ENCODE measurements around the gene C12orf76.
"Not testable (repeated sequence)": the region's sequence is repeated elsewhere in the genome, so short reads cannot be mapped to it uniquely, and the experiment has no call there.

C12orf76 gene

DNA sequence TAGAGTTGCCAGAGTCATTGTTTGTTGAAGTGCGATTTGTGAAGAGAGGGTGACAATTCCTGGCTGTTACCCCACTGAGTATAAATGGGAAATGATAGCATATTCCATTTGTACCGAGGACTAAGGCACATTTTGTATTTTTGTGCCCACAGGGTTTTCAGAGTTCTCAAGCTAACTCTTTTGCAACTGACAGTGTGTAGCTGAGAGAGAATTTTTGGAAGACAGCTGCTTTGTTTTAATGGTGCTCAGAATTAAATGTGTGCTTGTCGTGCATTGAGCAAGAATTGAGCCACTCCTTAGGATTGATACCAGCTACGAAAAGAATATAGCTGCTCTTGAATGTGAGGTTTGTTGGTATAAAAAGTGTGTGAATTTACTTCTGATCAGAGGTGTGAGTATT lies 27.4 kb downstream of the C12orf76 start:
- no peak for DNase-seq (ENCODE audit: low read depth)

- no peak for DNase-seq (ENCODE audit: low read depth)
Measured at GRCh38 chr12:110015132-110015531, 33.2 kb downstream of the C12orf76 start.

DNA sequence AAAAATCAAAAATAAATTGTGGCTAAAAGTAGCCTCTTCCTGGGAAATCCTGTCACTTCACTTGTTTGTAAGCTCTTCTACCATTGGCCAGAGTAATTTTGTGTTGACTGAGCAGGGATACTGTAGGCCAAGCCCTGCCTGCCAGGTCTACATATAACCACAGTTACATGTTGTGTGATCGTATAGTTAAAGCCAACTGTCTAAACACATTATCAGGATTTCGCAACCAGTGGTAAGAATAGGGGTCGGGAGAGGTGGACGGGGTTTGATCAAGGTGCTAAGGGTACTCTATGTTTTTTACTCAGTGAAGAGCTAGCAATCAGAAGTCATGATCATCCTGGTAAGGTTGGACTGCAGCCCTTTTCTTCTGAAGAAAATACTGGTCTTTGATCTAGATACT lies 35.7 kb downstream of the C12orf76 start:
- no peak for DNase-seq (ENCODE audit: low read depth)

DNA sequence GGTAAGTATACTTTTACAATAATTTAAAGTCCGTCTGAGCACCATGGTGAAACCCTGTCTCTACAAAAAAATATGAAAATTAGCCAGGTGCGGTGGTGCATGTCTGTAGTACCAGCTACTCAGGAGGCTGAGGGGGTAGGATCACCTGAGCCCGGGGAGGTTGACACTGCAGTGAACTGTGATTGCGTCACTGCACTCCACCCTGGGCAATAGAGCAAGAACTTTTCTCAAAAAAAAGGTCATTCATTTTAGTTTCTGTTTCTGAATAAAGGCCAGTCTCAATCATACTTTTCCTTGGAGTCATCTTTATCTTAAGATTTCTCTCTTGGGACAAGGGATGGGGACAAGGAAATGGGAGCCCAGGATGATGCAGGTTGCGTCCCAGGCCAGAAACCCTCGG lies 36.2 kb downstream of the C12orf76 start:
- DNase-seq (ENCODE audit: low read depth) = peak; percentile 25

DNA sequence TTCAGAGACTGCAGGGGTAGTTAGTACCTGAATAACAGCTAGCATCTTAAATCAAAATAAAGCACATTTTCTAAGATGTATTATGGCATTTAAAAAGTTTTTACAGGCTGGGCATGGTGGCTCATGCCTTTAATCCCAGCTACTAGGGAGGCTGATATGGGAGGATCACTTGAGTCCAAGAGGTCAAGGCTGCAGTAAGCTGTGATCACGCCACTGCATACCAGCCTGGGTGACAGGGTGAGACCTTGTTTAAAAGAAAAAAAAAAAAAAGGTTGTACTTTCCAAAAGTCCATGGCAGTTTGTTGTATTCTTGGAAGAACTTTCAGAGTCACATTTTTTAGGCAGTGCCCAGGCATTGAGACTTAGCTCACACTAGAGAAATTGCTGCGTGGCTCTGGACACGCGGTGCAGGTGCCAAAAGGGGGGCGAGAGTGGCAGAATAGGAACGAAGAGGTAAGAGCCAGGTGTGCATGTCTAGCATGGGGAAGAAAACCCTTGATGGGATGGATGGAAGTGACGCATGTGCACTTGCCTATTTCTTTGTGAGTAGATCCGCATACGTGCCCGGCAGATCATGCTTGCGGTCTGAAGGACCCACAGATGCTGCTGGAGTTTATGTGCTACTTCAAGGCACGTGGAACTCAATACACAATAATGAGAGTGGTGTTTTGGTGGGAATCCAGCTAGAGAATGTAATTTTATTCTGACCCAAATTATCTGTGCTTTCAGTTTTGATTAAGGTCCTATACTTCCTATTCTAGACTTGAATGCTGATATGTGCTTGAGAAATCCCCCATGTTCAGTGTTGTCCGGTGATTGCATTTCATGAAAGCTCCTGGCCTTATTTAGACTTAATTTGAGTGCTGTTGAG lies 37.2 kb downstream of the C12orf76 start:
- no peak for DNase-seq (ENCODE audit: low read depth)

DNA sequence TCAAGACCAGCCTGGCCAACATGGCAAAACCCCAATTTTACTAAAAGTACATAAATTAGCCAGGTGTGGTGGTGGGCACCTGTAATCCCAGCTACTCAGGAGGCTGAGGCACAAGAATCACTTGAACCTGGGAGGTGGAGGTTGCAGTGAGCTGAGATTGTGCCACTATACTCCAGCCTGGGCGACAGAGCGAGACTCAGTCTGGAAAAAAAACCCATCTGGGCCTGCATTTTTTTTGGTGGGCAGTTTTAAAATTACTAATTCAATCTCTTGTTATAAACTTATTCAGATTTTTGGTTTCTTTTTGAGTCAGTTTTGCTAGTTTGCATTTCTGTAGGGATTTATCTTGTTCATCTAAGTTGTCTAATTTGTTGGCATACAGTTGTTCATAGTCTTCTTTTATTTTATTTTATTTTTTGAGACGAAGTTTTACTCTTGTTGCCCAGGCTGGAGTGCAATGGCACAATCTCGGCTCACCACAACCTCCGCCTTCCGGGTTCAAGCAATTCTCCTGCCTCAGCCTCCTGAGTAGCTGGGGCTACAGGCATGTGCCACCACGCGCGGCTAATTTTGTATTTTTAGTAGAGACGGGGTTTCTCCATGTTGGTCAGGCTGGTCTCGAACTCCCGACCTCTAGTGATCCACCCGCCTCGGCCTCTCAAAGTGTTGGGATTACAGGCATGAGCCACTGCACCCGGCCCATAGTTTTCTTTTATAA lies 39.5 kb downstream of the C12orf76 start:
- not testable (repeated sequence) for DNase-seq (ENCODE audit: low read depth)

DNA sequence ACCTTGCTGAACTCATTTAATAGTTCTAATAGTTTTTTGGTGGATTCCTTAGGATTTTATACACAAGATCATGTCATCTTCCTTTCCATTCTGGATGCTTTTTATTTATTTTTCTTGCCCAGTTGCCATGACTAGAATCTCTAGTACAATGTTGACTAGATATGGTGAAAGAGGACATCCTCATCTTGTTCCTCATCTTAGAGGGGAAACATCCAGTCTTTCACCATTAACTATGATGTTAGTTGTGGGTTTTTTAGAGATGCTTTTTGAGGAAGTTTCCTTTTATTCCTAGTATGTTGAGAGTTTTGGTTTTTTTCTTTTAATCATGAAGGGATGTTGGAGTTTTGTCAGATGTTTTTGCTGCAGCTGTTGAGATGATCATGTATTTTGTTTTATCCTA lies 40.4 kb downstream of the C12orf76 start:
- peak; percentile 36 for DNase-seq (ENCODE audit: low read depth)

GRCh38 chr12:110006115-110006514 lies 42.2 kb downstream of the C12orf76 start:
- no peak for DNase-seq (ENCODE audit: low read depth)

DNA sequence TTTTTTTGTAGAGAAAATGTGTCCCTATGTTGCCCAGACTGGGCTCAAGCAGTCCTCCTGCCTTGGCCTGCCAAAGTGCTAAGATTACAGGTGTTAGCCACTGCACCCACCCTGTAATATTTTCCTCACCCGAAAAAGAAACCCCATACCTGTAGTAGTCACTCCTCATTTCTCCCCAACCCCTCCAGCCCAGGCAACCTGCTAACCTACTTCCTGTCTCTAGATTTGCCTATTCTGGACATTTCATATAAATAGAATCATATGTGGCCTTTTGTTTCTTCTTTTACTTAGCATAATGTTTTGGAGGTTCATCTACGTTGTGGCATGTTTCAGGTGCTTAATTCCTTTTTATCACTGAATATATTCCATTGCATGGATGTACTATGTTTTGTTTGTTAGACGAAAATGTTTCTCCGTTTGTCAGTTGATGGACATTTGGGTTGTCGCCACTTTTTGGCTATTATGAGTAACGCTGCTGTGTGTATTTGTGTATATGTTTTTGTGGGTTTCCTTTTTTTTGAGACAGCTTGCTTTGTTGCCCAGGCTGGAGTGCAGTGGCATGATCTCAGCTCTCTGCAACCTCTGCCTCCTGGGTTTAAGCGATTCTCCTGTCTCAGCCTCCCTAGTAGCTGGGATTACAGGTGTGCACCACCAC lies 42.9 kb downstream of the C12orf76 start:
- no peak for DNase-seq (ENCODE audit: low read depth)

GRCh38 chr12:110004598-110004997 lies 43.7 kb downstream of the C12orf76 start:
- no peak for DNase-seq (ENCODE audit: low read depth)

DNA sequence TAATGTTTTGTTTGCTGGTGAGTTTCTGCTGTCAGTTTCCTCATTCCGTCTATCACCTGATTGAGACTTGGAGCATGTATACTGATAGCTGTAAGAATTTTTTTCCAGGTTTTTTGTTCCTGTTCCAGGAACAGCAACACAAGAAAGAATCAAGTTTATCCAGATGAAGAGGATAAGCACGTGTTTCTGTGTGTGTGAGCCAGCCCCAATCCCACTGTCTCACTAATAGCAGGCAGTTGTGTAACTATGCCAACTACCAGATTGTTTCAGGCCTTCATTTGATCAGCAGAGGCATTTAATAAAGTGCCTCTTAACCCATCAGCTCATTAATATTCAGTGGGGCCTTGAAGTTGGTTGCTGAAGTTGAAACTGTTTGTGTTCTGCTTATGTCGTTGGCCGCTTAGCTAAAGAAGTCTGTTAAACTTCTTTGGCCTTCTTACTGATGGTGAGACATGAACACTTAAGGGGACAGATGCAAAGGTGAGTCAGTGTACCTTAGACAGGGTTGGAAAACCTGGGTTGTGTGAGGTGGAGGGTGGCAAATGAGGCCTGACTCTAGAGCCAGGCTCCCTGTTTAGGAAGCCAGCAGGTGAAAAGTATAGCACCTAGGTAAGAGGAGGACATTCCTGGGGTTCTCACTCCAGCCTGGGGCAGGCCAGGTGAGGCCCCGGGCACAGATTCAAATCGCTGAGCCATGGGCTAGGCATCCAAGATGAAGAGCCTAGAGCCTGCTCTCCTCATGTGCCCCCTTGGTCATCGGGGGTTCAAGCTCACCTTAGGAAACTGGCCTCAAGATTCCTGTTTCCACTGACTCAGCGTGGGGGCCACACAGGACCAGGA lies 45.4 kb downstream of the C12orf76 start:
- DNase-seq (ENCODE audit: low read depth) = peak; percentile 74

DNA sequence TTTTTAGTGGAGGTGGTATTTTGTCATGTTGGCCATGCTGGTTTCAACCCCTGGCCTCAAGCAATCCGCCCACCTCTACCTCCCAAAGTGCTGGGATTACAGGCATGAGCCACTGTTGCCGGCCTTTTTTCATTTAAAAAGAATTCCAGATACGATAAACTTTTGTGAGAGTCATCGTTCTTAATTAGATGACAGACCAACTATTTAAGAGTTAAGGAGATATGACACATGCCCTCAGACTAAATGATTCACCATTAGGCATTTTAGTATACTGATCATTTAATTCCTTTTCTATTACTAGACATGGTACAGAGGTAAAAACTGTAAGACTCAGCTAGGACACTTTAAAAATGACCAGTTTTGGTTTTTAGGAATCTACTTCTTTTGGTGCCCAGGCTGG lies 46.7 kb downstream of the C12orf76 start:
- DNase-seq (ENCODE audit: low read depth) = peak; percentile 94

DNA sequence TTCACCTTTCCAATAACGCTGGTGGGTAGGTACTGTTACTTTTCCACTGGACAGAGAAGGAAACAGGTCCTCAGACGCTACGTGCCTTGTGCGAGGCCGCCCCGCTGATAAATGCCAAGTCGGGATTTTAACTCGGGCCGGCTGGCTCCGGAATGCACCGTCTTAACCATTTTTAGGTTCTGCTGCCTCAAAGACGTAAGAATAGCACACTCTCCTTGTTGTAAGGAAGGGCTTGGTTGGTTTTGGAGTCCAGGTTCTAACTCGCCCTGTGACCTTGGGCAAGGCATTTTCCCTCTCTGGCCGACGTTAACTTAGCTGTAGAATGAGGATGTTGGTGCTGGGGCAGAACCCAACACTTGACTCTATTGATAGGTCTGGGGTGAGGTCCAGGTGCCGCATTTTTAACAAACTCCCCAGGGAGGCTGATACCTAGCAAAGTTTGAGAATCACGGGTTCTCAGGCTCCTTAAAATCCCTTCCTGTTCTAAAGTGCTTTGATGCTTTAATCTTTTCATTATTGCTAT lies 48.3 kb downstream of the C12orf76 start:
- peak; percentile 68 for DNase-seq (ENCODE audit: low read depth)

DNA sequence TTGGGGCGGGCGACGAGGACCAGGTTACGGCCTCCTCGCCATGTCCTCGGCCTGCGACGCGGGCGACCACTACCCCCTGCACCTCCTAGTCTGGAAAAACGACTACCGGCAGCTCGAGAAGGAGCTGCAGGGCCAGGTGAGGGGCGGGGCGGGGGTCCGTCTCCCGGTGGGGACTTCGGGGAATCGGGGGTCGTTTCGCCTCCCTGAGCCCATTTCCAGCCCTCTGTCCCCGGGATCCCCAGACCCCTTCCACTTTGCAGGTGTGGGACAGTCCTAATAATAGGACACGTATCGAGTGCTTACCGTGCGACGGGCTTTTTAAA lies 48.7 kb downstream of the C12orf76 start:
- DNase-seq (ENCODE audit: low read depth) = no peak

- DNase-seq (ENCODE audit: low read depth) = peak; percentile 92
Measured at GRCh38 chr12:109998904-109999648, 49.2 kb downstream of the C12orf76 start, which contains the start of gene ANKRD13A. Gene ANKRD13A, plus strand, starts transcription at chr12:109999430. Its CDS starts 259 bp downstream, at chr12:109999689.

- peak; percentile 45 for DNase-seq (ENCODE audit: low read depth)
Measured at GRCh38 chr12:109998241-109998903, 50.0 kb downstream of the C12orf76 start.

DNA sequence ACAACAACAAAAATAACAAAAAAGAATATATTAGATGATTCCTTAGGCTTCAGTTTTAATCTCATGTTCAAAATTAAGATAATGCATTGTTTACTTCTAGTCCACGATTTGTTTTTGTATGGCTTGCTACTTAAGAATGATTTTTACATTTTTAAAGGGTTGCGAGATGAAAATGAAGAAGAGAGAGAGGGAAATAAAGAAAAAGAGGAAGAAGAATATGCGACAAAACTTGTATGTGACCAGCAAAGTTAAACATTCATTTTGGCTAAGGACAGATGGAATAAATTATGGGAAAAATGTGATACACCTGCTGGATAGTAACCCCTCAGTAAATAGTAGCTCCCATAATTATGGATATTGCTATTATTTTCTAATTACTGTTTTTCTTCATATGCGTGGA lies 50.9 kb downstream of the C12orf76 start:
- DNase-seq (ENCODE audit: low read depth) = no peak

DNA sequence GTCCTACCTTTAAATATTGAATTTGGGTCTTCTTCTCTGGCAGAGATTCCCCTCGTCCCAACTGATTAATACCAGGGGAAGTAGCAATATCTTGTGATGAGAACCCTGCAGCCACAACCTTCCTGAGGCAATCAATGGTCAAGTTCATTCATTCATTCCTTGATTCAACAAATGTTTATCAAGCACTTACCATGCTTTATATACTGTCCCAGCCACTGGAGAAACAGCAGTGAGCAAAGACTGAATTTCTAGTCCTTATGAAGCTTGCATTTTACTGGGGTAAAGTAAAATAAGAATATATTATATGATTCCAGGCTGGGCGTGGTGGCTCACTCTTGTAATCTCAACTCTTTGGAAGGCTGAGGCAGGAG lies 51.9 kb downstream of the C12orf76 start:
- DNase-seq (ENCODE audit: low read depth) = no peak

DNA sequence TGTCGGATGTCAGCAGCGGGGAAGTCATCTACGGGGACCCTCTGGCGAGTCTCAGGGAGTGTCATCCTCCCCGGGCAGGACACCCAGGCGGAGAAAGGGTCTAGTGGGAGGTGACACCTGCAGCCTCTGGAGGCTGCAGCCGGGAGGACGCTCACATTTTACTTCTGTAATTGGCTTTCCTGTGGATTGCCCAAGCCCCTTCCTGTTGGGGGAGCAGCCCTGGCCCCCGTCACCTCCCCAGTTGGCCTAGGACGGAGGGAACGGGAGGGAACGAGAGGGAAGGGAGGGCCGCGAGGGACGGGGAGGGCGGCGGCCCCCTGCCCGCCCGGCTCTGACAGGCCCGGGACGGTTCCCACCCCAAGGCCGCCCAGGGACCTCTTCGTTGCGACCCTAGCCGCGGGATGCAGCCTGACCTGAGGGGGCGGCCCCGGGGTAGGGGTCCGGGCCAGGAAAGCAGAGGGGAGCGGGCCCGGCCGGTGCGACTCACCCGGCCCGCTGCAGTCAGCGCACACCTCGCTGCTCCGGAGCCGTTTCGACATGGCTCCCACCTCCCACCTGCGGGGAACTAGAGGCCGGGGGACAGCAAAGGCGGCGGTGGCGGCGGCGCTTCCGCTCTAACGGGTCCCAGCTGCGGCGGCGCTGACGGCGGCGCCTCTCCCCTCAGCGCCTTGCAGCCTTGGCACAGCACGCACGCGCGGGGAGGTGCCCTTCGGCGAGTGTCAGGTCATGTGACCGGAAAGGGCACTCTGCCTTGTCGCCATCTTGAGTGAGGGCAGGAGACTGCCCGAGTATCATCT lies 52.4 kb downstream of the C12orf76 start, which contains the start of gene GIT2:
GIT2 (minus strand) TSS at position 683 of the 797 bp plus-strand sequence; CDS start at position 539, 144 bp downstream.
- peak; percentile 92 for DNase-seq (ENCODE audit: low read depth)

- DNase-seq (ENCODE audit: low read depth) = no peak
Measured at GRCh38 chr12:109995361-109995685, 53.0 kb downstream of the C12orf76 start.
